CD4-positive, alpha-beta T cell treated with Interleukin-12 subunit alpha and Interleukin-12 subunit beta, for 1 hour (primary cell): ENCODE results near the gene STOM.

Experiments
- DNase-seq: peaks from one replicate; pipeline ENCODE4 v3.0.0-alpha.2; 2020

Gene STOM

GRCh38 chr9:121318631-121319382 lies 51.2 kb downstream of the STOM start:
- no peak for DNase-seq

GRCh38 chr9:121317737-121318630 lies 52.1 kb downstream of the STOM start:
- no peak for DNase-seq

DNA sequence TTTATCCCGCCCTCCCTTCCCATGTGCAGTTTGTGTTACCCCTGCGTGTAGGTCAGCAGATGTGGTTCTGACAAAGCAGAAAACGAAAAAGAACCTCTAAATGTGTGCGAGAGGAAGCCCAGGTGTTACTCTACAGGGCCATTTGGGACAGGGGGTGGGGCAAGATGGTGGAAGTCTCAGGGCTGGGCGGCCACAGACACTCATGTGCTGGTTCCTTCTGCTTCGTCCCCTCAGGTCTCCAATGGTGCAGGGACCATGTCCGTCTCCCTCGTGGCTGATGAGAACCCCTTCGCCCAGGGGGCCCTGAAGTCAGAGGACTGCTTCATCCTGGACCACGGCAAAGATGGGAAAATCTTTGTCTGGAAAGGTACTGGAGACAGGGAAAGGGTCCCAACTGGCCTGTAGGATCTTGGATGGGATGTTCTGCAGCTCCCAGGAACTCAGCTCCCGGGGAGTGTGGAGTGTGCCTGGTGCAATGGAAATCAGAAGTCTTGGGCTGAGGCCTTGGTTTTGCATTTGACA lies 53.1 kb downstream of the STOM start:
- DNase-seq = no peak

DNA sequence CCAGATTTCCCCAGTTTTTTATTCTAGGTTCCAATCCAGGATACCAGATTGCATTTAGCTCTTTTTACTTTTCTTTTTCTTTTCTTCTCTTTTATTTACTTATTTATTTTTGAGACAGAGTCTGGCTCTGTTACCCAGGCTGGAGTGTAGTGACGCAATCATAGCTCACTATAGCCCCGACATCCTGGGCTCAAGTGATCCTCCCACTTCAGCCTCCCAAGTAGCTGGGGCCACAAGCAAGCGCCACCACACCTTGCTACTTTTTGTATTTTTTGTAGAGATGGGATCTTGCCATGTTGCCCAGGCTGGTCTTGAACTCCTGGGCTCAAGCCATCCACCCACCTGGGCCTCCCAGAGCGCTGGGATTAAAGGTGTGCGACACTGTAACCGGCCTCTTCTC lies 53.7 kb downstream of the STOM start:
- DNase-seq = no peak

- DNase-seq = no peak
Measured at GRCh38 chr9:121313458-121314152, 56.4 kb downstream of the STOM start.

GRCh38 chr9:121312169-121312568 lies 57.9 kb downstream of the STOM start:
- DNase-seq = no peak

- DNase-seq = no peak
Measured at GRCh38 chr9:121310571-121310970, 59.5 kb downstream of the STOM start.

DNA sequence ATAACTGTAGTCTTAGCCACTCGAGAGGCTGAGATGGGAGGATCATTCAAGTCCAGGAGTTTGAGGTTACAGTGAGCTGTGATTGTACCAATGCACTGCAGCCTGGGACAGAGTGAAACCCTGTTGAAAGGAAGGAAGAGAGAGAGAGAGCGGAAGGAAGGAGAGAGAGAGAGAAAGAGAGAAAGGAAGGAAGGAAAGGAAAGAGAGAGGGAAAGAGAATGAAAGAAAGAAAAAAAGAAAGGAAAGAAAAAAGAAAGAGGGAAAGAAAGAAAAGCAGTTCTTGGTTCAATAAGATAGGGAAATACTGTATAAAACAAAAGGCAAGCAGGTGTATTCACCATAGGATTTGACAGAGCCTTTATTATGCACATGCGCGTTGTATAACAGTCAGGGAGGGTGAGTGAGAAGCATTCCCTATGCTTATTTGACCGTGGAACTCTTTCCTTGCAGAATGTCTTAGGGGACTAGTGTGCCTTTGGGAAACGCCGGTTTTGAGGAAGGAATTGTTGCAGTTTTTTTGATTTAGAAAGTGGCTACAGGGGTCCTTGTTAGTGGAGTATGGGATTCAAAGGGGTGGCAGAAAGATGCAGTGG lies 60.1 kb downstream of the STOM start:
- DNase-seq = no peak

DNA sequence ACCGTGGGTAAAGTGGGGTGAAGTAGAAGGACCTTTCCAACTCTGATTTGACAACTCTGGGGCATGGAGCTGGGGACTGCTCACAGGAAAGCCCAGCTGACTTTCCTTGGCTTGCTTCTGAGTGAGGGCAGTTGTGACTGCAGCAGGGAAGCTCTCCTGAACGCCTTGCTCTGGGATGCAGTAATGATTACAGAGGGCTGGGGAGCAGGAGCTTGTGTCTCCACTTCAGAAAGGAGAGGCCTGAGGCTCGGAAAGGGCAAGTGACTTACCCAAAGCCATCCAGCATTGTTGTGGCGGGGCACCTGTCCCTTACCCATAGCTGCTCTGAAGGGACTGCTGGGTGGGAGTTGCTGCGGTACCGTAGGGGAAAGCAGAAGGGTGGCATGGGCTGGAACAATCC lies 60.9 kb downstream of the STOM start:
- no peak for DNase-seq

DNA sequence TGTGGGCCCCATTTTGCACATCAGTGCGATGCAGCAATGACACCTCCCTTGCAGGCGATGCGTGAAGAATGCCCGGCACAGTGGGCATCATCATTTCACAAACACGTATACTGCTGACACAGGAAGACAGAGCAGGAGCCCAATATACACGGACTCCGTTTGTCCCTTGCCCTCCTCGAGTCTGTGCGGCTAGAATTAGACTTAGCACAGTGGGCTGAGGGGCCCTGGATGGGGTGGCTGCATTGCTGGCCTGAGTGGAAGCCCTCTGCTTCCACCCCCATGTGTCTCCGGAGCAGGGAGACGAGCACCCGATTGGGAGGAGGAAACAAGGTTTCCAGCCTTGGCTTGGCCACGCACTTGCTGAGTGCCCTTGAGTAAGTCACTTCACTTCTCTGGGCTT lies 61.3 kb downstream of the STOM start:
- no peak for DNase-seq

GRCh38 chr9:121307976-121308375 lies 62.1 kb downstream of the STOM start:
- no peak for DNase-seq

DNA sequence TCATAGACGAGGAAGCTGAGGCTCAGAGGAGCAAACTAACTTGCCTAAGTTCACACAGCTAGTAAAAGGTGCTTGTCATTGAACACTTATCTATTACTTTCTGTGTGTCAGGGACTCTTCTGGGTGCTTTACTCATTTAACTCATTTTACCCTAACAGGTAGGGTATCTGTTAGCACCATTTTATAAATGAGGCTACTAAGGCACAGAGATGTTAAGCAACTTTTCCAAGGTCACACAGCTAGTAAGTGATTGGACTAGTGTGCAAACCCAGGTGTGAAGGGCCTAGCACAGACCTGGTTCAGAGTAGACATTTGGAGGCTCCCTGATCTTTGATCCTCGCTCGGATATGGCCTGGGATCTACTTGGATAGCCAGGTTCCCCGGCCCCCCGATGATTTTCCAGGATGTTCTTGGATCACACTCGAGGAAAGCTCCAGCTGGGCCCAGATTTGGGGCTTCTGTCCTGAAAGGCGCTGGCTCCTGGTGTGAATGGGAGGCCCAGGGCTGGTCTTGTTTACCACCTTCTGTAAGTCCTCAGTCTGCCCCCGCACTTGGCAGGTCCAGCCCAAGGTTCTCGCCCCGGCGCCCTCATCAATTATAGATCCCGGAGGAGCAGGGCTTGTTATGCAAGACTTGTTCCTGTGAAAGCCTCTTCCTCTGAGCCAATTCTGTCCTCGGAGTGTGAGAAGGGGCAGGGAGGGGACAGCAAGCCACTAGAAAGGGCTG lies 64.6 kb downstream of the STOM start:
- DNase-seq = no peak

- DNase-seq = no peak
Measured at GRCh38 chr9:121304707-121305106, 65.3 kb downstream of the STOM start.

DNA sequence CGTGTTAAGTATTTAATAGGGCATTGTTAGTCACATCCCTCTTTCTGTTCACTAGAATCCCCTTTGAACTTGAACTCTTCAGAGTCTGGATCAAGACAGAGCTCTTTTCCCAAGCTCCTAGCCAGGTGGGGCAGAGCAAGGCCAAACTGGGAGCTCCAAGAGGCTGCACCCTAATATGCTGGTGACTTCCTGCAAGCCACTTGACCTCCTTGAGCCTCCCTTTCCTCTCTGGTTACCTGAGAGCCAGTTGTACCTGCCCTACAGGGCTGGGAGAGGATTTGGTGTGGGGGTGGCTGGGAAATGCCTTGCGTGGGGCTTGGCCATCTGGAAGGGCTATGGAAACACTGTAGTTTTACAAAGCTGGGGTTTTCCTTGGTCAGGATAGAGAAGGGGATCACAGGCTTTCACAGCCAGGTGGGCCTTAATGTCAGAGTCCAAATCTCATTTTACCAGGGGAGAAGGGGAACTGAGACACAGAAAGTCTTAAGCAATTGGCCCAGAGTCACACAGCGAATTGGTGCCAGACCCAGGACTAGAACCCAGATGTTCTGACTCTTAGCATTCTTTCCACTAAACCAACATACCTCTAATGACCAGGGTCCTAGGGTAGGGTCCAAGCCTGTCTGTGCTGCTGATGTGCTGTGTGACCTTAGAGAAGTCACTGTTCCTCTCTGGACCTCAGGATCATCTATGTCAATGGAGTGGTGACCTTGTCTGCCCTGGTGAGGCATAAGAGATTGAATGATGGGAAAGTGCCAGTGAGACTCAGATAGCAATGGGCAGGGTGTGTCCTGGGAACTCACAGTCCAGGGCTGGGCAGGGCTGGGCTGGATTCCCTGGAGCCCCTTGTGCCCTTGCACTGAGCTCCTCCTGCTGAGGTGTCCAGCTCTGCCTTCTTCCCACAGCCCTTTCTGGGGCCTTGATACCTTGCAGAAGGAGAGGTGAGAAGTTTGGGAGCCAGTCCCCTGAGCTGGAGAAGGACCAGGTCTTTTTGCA lies 66.3 kb downstream of the STOM start:
- no peak for DNase-seq

DNA sequence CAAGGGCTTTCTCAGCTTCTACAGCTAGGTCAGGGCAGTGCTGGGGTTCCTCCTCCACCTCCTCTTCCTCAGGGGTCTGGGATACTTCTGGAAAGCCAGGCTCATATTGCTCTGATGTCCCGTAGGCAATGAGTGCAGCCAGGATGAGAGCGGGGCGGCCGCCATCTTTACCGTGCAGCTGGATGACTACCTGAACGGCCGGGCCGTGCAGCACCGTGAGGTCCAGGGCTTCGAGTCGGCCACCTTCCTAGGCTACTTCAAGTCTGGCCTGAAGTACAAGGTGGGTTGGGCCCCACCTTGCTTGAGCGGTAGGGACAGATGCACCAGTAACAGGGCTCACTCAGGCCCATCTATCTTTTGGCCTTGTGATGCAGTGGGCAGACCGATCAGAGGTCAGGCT lies 67.3 kb downstream of the STOM start:
- DNase-seq = no peak

DNA sequence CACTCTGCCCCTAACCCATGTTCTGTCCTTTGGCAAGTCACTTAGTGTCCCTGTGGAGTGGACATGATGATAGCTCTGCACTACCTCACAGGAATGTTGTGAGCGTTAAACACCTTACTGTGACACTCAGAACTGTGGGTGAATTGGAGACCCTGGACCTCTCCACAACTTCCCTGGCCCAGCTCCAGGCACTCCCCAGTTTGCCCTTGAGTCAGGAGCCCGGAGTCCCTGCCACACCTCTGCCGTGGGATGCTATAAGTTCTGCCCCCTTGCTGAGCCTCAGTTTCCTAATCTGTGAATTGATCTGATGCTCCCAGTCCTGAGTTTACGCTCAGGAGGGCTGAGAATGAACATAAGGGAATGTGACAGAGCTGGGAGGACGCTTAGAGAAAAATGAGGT lies 67.7 kb downstream of the STOM start:
- DNase-seq = no peak

- DNase-seq = no peak
Measured at GRCh38 chr9:121301881-121302286, 68.2 kb downstream of the STOM start.

GRCh38 chr9:121300283-121301119 lies 69.5 kb downstream of the STOM start:
- DNase-seq = no peak

DNA sequence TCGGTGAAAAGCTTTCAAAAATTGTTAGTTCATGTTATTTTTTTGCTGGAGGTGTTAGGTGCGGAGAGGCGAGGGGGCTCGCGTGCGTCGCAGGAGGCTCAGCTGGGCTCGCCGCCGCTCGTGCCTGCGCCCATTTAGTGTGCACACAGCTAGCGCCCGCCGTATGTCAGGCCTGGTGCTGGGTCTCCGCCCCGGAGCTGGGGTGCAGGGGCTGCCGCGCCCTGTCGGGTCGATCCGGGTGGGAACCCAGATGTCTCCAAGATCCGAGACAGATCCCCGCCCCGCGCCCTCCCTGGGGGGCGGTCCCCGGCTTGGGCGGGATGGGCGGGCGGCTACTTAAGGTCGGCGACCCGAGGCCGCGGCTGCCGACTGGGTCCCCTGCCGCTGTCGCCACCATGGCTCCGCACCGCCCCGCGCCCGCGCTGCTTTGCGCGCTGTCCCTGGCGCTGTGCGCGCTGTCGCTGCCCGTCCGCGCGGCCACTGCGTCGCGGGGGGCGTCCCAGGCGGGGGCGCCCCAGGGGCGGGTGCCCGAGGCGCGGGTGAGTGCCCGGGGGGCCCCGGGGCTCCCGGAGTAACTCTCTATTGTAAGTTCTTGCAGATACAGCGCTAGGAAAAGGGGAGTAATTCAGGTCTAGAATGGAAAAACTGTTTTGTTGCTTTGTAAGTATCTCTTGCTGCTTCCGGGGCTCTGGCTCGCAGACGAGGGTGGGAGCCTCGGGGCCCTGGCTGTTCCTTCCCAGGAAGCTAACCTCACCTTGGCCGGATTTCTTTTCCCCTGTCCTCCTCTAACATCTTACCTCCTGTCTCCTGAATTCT lies 70.4 kb downstream of the STOM start:
- DNase-seq = no peak
